ENCODE measurements around the gene CALR. TPM values are rescaled to one million over a fixed set of nuclear protein-coding genes. Genes with fewer than 3 reads are reported as not detected.
A peak's percentile ranks its signal among the peaks of the same experiment; 100 is the strongest.
"Not testable (repeated sequence)": the region's sequence is repeated elsewhere in the genome, so short reads cannot be mapped to it uniquely, and the experiment has no call there.

CALR gene
- total RNA-seq, 4 donors from 2014 or later = 262 to 577 (median 513) TPM

DNA sequence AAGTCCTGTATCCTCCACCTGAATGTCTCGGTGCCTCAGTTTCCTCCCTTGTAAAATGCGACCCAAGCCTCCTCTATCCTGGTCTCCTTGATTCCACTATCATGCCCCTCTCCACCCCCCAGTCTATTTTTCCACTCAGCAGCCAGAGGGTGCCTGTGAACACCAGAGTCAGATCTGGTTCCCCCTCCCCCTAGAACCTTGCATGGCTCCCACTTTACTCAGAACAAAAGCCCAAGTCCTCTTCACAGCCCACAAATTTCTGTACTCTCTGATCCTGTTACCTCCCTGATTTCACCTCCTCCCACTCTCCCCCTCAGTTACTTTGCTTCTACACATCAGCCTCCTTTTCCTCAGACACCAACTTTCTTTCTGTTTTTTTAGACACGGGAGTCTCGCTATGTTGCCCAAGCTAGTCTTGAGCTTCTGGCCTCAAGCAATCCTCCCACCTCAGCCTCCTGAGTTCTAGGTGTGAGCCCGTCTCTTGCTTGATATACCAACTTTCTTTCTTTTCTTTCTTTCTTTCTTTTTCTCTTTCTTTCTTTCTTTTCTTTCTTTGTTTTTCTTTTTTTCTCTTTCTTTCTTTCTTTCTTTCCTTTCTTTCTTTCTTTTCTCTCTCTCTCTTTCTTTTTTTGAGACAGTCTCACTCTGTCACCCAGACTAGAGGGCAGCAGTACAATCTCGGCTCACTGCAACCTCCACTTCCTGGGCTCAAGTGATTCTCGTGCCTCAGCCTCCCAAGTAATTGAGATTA is 31.8 kb downstream of the CALR start:
- Histone ChIP-seq H3K9me3 (no peaks in the 10 kb centered on the region), H3K27ac (no peak overlapping the region), H3K4me3 (no peak overlapping the region), H3K36me3 (no peaks in the 10 kb centered on the region), H3K27me3 (peaks cover 0 to 5% (median 0%) of the 10 kb centered on the region in 4 donors), H3K4me1 (peaks cover 3 to 23% (median 3%) of the 10 kb centered on the region in 3 donors)
- TF ChIP-seq, protein P1, sequence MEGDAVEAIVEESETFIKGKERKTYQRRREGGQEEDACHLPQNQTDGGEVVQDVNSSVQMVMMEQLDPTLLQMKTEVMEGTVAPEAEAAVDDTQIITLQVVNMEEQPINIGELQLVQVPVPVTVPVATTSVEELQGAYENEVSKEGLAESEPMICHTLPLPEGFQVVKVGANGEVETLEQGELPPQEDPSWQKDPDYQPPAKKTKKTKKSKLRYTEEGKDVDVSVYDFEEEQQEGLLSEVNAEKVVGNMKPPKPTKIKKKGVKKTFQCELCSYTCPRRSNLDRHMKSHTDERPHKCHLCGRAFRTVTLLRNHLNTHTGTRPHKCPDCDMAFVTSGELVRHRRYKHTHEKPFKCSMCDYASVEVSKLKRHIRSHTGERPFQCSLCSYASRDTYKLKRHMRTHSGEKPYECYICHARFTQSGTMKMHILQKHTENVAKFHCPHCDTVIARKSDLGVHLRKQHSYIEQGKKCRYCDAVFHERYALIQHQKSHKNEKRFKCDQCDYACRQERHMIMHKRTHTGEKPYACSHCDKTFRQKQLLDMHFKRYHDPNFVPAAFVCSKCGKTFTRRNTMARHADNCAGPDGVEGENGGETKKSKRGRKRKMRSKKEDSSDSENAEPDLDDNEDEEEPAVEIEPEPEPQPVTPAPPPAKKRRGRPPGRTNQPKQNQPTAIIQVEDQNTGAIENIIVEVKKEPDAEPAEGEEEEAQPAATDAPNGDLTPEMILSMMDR (IDR thresholded peaks at IDR 0.05) = no peak
- TF ChIP-seq POLR2A (IDR thresholded peaks at IDR 0.05) = no peak
- 75 to 89% methylated on average over 7 of the region's 7 CpGs for WGBS, 2 donors
- no peak for DNase-seq
- intact Hi-C loops (cut with DNase I) = no loop called here

- H3K4me1 ChIP-seq = peaks cover 0 to 13% (median 0%) of the 10 kb centered on the region in 3 donors
- no peak overlapping the region for H3K27ac ChIP-seq
- peaks cover 0 to 11% (median 0%) of the 10 kb centered on the region in 4 donors for H3K27me3 ChIP-seq
- intact Hi-C loops (cut with DNase I) = no loop called here
- no peaks in the 10 kb centered on the region for H3K36me3 ChIP-seq
- no peak for DNase-seq
- no peaks in the 10 kb centered on the region for H3K9me3 ChIP-seq
- WGBS, 2 donors = 85 to 94% methylated on average over 8 to 11 of the region's 16 CpGs
- H3K4me3 ChIP-seq = no peak overlapping the region
- TF ChIP-seq, protein P1 (IDR thresholded peaks at IDR 0.05) = no peak
- TF ChIP-seq POLR2A (IDR thresholded peaks at IDR 0.05) = no peak
Observed at GRCh38 chr19:12973236-12973635, 34.8 kb downstream of the CALR start.

GRCh38 chr19:12974301-12975220 is 36.2 kb downstream of the CALR start:
- intact Hi-C loops (cut with DNase I) = loop anchor here (5.0 kb wide), 1 partner anchor 288 kb away; no protein-coding TSS in a partner anchor
- H3K27me3 ChIP-seq = peaks cover 0 to 11% (median 0%) of the 10 kb centered on the region in 4 donors
- 48 to 59% methylated on average over 5 to 6 of the region's 19 CpGs for WGBS, 2 donors

DNA sequence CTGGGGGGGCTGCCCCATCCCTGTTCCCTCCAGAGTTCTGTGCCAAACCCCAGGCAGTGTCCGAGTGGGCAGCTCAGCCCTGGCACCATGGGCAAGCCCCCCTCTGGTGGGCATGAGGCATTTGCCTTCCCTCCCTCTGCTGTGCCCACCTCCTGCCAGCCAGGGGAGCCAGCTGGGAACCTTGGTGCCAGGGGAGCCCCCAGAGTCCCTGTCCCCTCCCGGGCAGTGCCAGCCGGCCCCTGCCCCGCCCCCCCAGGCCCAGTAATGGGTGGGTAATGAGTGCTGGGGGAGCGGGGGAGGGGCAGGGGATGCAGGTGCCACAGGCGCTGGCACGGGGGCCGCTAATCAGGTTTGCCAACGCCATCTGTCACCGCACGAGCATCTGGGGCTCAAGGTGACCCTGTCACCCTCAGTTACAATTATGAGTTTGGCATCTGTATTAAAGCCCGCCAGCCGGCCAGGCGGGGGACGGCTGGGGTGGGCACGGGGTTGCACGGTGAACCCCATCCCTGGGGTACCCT is 36.9 kb downstream of the CALR start:
- 74 to 90% methylated on average over 2 to 9 of the region's 17 CpGs for WGBS, 2 donors

More at GRCh38 chr19:12974301-12975220, 36.2 kb downstream of the CALR start:
- H3K27ac ChIP-seq = no peak overlapping the region
- no peak overlapping the region for H3K4me3 ChIP-seq
- no peak for DNase-seq
- no peaks in the 10 kb centered on the region for H3K9me3 ChIP-seq
- no peaks in the 10 kb centered on the region for H3K36me3 ChIP-seq
- H3K4me1 ChIP-seq = peaks cover 0 to 9% (median 0%) of the 10 kb centered on the region in 3 donors
- TF ChIP-seq POLR2A (IDR thresholded peaks at IDR 0.05) = no peak
- TF ChIP-seq, protein P1 (IDR thresholded peaks at IDR 0.05) = no peak

DNA sequence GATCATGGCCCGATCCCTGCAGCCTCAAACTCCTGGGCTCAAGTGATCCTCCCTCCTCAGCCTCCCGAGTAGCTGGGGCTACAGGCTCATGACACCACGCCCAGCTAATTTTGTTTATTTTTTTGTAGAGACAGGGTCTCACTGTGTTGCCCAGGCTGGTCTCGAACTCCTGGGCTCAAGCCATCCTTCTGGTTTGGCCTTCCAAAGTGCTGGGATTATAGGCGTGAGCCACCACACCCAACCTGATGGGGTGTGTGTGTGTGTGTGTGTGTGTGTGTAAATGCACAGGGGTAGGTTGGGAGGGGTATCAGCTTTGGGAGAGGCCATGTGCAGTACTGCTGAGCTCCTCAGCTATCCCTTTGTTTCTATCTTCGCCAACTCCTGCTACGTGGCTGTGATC is 37.7 kb downstream of the CALR start:
- not testable (repeated sequence) for H3K4me3 ChIP-seq, H3K36me3 ChIP-seq, H3K9me3 ChIP-seq, DNase-seq, H3K27ac ChIP-seq, H3K4me1 ChIP-seq
- 62 to 63% methylated on average over 6 to 7 of the region's 7 CpGs for WGBS, 2 donors
- intact Hi-C loops (cut with DNase I) = loop anchor here (5.0 kb wide), 1 partner anchor 286 kb away; no protein-coding TSS in a partner anchor
- peaks cover 0 to 11% (median 0%) of the 10 kb centered on the region in 4 donors for H3K27me3 ChIP-seq

More for the DNA sequence above, 36.9 kb downstream of the CALR start:
- Histone ChIP-seq H3K9me3 (no peaks in the 10 kb centered on the region), H3K36me3 (no peaks in the 10 kb centered on the region), H3K27me3 (peaks cover 0 to 11% (median 0%) of the 10 kb centered on the region in 4 donors), H3K27ac (peak overlapping the region in 1 of 4 donors; percentile 33), H3K4me3 (no peak overlapping the region), H3K4me1 (peaks cover 0 to 4% (median 0%) of the 10 kb centered on the region in 3 donors)
- intact Hi-C loops (cut with DNase I) = loop anchor here (5.0 kb wide), 1 partner anchor 287 kb away; no protein-coding TSS in a partner anchor
- DNase-seq = no peak
- no peak for TF ChIP-seq POLR2A (IDR thresholded peaks at IDR 0.05)
- TF ChIP-seq, protein P1 (IDR thresholded peaks at IDR 0.05) = no peak
